Esophagus squamous epithelium (tissue), 4 donors: Measurements from ENCODE around the gene MPEG1.

ENCODE experiments used
- POLR2A ChIP-seq, 4 donors: fragments of 450-650 bp; IDR thresholded peaks; one replicate each; pipeline ENCODE4 v1.6.1; 2017; ENCODE audit warnings: antibody characterized with exemption in 4 of 4, mild to moderate bottlenecking in 4 of 4, moderate library complexity in 3 of 4
- TF ChIP-seq, protein P1 (sequence below), 6 experiments: fragments of 450-650 bp in 4 of 6; fragments of 200-600 bp in 2 of 6; sonication (generic) in 2 of 6; IDR thresholded peaks; one replicate each; pipeline ENCODE4 v1.5.1; 2016 to 2019; ENCODE audit warnings: antibody characterized with exemption in 6 of 6, mild to moderate bottlenecking in 4 of 6, moderate library complexity in 4 of 6

DNA sequence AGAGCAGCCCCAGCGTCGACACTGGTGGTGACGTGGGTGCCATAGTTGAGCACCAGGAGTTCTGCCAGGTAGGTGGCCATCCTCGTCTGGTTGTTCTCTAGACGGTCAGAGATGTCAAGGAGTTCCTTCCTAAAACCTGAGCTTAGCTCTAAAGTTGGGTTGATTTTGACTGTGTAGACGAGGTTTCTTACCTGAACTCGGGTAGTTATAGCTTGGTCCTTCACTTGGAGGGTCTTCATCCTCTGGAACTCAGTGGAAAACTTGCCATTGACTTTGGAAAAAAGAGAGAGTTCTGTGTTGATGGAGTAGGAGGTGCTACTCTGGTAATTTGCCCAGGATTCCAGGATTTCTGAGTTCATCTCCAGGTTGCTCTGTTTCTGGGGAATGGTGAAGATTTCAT lies 505 bp downstream of the MPEG1 start:
- no peak for TF ChIP-seq POLR2A (IDR thresholded peaks at IDR 0.05)
- TF ChIP-seq, protein P1, sequence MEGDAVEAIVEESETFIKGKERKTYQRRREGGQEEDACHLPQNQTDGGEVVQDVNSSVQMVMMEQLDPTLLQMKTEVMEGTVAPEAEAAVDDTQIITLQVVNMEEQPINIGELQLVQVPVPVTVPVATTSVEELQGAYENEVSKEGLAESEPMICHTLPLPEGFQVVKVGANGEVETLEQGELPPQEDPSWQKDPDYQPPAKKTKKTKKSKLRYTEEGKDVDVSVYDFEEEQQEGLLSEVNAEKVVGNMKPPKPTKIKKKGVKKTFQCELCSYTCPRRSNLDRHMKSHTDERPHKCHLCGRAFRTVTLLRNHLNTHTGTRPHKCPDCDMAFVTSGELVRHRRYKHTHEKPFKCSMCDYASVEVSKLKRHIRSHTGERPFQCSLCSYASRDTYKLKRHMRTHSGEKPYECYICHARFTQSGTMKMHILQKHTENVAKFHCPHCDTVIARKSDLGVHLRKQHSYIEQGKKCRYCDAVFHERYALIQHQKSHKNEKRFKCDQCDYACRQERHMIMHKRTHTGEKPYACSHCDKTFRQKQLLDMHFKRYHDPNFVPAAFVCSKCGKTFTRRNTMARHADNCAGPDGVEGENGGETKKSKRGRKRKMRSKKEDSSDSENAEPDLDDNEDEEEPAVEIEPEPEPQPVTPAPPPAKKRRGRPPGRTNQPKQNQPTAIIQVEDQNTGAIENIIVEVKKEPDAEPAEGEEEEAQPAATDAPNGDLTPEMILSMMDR (IDR thresholded peaks at IDR 0.05), result no peak
